Neutrophil (primary cell): ENCODE measurements around the gene CXorf58.

Experiments used
- H3K27ac ChIP-seq: fragments of 200-600 bp; sonication (generic); 2 replicates; pipeline ENCODE4 v1.5.1; 2016; ENCODE audit warnings: mild to moderate bottlenecking, moderate library complexity
- H3K27me3 ChIP-seq: fragments of 200-600 bp; sonication (generic); 2 replicates; pipeline ENCODE4 v1.6.0; 2016; ENCODE audit warnings: mild to moderate bottlenecking
- H3K36me3 ChIP-seq: fragments of 200-600 bp; sonication (generic); 2 replicates; pipeline ENCODE4 v1.5.1; 2017
- H3K4me1 ChIP-seq, 2 experiments: fragments of 200-600 bp in 1 of 2; sonication (generic) in 1 of 2; 1 replicate in 1 of 2; 2 replicates in 1 of 2; pipeline versions ENCODE4 v1.5.1 to v1.6.1; 2013 to 2016; ENCODE audit warnings: low read depth in 1 of 2, low read length in 1 of 2, mild to moderate bottlenecking in 1 of 2, moderate library complexity in 1 of 2; ENCODE audit not compliant: control insufficient read depth in 1 of 2, insufficient read depth in 1 of 2
- H3K4me3 ChIP-seq, 2 experiments: fragments of 200-600 bp in 1 of 2; sonication (generic) in 1 of 2; 1 replicate in 1 of 2; 2 replicates in 1 of 2; pipeline ENCODE4 v1.5.1; 2013 to 2016; ENCODE audit warnings: low read depth in 1 of 2, low read length in 1 of 2, mild to moderate bottlenecking in 1 of 2, moderate library complexity in 1 of 2
- H3K9me3 ChIP-seq: fragments of 200-600 bp; sonication (generic); 2 replicates; pipeline ENCODE4 v1.5.1; 2016
- CTCF ChIP-seq: fragments of 200-600 bp; sonication (generic); IDR thresholded peaks from 2 replicates; pipeline ENCODE4 v1.5.1; 2016; ENCODE audit warnings: antibody characterized with exemption

Gene CXorf58

GRCh38 chrX:23982891-23983290 is 75.1 kb downstream of the CXorf58 start:
- no peak for TF ChIP-seq CTCF

More at GRCh38 chrX:23982891-23983290, 75.1 kb downstream of the CXorf58 start:
- H3K9me3 ChIP-seq, result no peaks in the 10 kb centered on the region
- H3K36me3 ChIP-seq, result peaks cover 5% of the 10 kb centered on the region
- H3K27ac ChIP-seq, result no peak overlapping the region
- no peaks in the 10 kb centered on the region for H3K4me1 ChIP-seq
- no peaks in the 10 kb centered on the region for H3K27me3 ChIP-seq
- no peak overlapping the region for H3K4me3 ChIP-seq
